ENCODE data around the gene DSEL. TPM values are rescaled to one million over a fixed set of nuclear protein-coding genes. Genes with fewer than 3 reads are reported as not detected.

DSEL gene
- total and polyA plus RNA-seq, 2 donors (not counting 1 experiment from before 2014, with no cell fraction given), result 0.10 to 0.37 TPM

GRCh38 chr18:67464499-67464898 is 52.0 kb downstream of the DSEL start:
- H3K4me1 Mint-ChIP-seq, result peaks cover 21% of the 10 kb centered on the region
- Histone ChIP-seq H3K4me3 (ENCODE audit: control extremely low read depth in 1 of 5, extremely low read depth in 1 of 5, insufficient read depth in 1 of 5, low read depth in 2 of 5, low read length in 4 of 5) (no peak overlapping the region), H3K36me3 (replicated peaks in 1 of 2; ENCODE audit: control extremely low read depth in 1 of 2, control insufficient read depth in 1 of 2, extremely low read depth in 1 of 2, insufficient read depth in 2 of 2, low read length in 1 of 2) (no peaks in the 10 kb centered on the region), H3K9me3 (ENCODE audit: control extremely low read depth in 1 of 3, control insufficient read depth in 2 of 3, insufficient read depth in 1 of 3, low read length in 2 of 3) (no peaks in the 10 kb centered on the region), H3K9ac (ENCODE audit: low read length) (no peak overlapping the region), H4K20me1 (ENCODE audit: control insufficient read depth, insufficient read depth, low read length, poor library complexity, severe bottlenecking) (no peaks in the 10 kb centered on the region), H3K4me1 (ENCODE audit: control insufficient read depth in 2 of 2, insufficient read depth in 2 of 2, low read length in 2 of 2) (peaks cover 13 to 23% of the 10 kb centered on the region in 2 donors), H3K79me2 (ENCODE audit: control insufficient read depth, insufficient read depth, low read length) (no peaks in the 10 kb centered on the region), H2AFZ (ENCODE audit: insufficient read depth, low read depth, low read length, poor library complexity, severe bottlenecking) (no peak overlapping the region), H3K4me2 (replicated peaks; ENCODE audit: low read depth, low read length, poor library complexity, severe bottlenecking) (no peak overlapping the region), H3K27ac (ENCODE audit: low read length in 2 of 2) (no peak overlapping the region), H3K27me3 (replicated peaks in 1 of 4; ENCODE audit: control extremely low read depth in 1 of 4, control insufficient read depth in 3 of 4, insufficient read depth in 4 of 4, low read length in 3 of 4) (no peaks in the 10 kb centered on the region)
- H3K27ac Mint-ChIP-seq, result no peak overlapping the region
- intact Hi-C loops (cut with micrococcal nuclease), result loop anchor here (2.0 kb wide), 1 partner anchor 14 kb away; no protein-coding TSS in a partner anchor
- no peak for ATAC-seq (ENCODE audit: low read depth)
- no peak overlapping the region for H3K4me3 Mint-ChIP-seq
- no peaks in the 10 kb centered on the region for H3K9me3 Mint-ChIP-seq (ENCODE audit: insufficient read depth)
- DNase-seq, result no peak
- POLR2A ChIA-PET, result no interaction called here
- TF ChIP-seq CTCF (IDR thresholded peaks at IDR 0.05), result no peak
- TF ChIP-seq EZH2 (IDR thresholded peaks at IDR 0.05; ENCODE audit: borderline replicate concordance, insufficient read depth, low read depth, low read length, poor library complexity, severe bottlenecking), result no peak
- peaks cover 3% of the 10 kb centered on the region for H3K27me3 Mint-ChIP-seq
- CTCF ChIA-PET, result interaction anchor here (1.5 kb wide), 1 partner anchor 49 kb away, joined by 7 read pairs; no protein-coding TSS in a partner anchor
- WGBS (ENCODE audit: insufficient coverage), result 89% methylated on average over 1 of the region's 1 CpG

- no peaks in the 10 kb centered on the region for H3K36me3 ChIP-seq (replicated peaks in 1 of 2; ENCODE audit: control extremely low read depth in 1 of 2, control insufficient read depth in 1 of 2, extremely low read depth in 1 of 2, insufficient read depth in 2 of 2, low read length in 1 of 2)
- Mint-ChIP-seq H3K9me3 (ENCODE audit: insufficient read depth) (no peaks in the 10 kb centered on the region), H3K4me1 (peaks cover 16% of the 10 kb centered on the region), H3K27ac (no peak overlapping the region), H3K27me3 (peaks cover 3% of the 10 kb centered on the region), H3K4me3 (no peak overlapping the region)
- intact Hi-C loops (cut with micrococcal nuclease), result loop anchor here (2.0 kb wide), 1 partner anchor 15 kb away; no protein-coding TSS in a partner anchor
- ATAC-seq (ENCODE audit: low read depth) (no peak), DNase-seq (no peak)
- no peaks in the 10 kb centered on the region for H4K20me1 ChIP-seq (ENCODE audit: control insufficient read depth, insufficient read depth, low read length, poor library complexity, severe bottlenecking)
- H3K79me2 ChIP-seq (ENCODE audit: control insufficient read depth, insufficient read depth, low read length), result no peaks in the 10 kb centered on the region
- H3K9ac ChIP-seq (ENCODE audit: low read length), result no peak overlapping the region
- H2AFZ ChIP-seq (ENCODE audit: insufficient read depth, low read depth, low read length, poor library complexity, severe bottlenecking), result no peak overlapping the region
- ChIA-PET POLR2A (no interaction called here), CTCF (interaction anchor here (1.2 kb wide), 1 partner anchor 52 kb away, joined by 3 read pairs; no protein-coding TSS in a partner anchor)
- TF ChIP-seq CTCF (IDR thresholded peaks at IDR 0.05) (no peak), EZH2 (IDR thresholded peaks at IDR 0.05; ENCODE audit: borderline replicate concordance, insufficient read depth, low read depth, low read length, poor library complexity, severe bottlenecking) (no peak)
- H3K4me3 ChIP-seq (ENCODE audit: control extremely low read depth in 1 of 5, extremely low read depth in 1 of 5, insufficient read depth in 1 of 5, low read depth in 2 of 5, low read length in 4 of 5), result no peak overlapping the region
- peaks cover 12 to 17% of the 10 kb centered on the region in 2 donors for H3K4me1 ChIP-seq (ENCODE audit: control insufficient read depth in 2 of 2, insufficient read depth in 2 of 2, low read length in 2 of 2)
- no peak overlapping the region for H3K4me2 ChIP-seq (replicated peaks; ENCODE audit: low read depth, low read length, poor library complexity, severe bottlenecking)
- no peaks in the 10 kb centered on the region for H3K9me3 ChIP-seq (ENCODE audit: control extremely low read depth in 1 of 3, control insufficient read depth in 2 of 3, insufficient read depth in 1 of 3, low read length in 2 of 3)
- H3K27me3 ChIP-seq (replicated peaks in 1 of 4; ENCODE audit: control extremely low read depth in 1 of 4, control insufficient read depth in 3 of 4, insufficient read depth in 4 of 4, low read length in 3 of 4), result no peaks in the 10 kb centered on the region
- 83% methylated on average over 1 of the region's 2 CpGs for WGBS (ENCODE audit: insufficient coverage)
- H3K27ac ChIP-seq (ENCODE audit: low read length in 2 of 2), result no peak overlapping the region
Observed at GRCh38 chr18:67463829-67464228, 52.7 kb downstream of the DSEL start.
